HG02678 (cell line): ENCODE measurements around the gene DMTF1.
"Not testable (repeated sequence)": the region's sequence is repeated elsewhere in the genome, so short reads cannot be mapped to it uniquely, and the experiment has no call there.

ENCODE experiments used
- ATAC-seq: cut with Tn5 transposase; IDR thresholded peaks from one replicate; pipeline ENCODE4 v1.9.1; 2021; ENCODE audit warnings: mild to moderate bottlenecking, moderate library complexity; ENCODE audit not compliant: unreplicated experiment

The DMTF1 gene

DNA sequence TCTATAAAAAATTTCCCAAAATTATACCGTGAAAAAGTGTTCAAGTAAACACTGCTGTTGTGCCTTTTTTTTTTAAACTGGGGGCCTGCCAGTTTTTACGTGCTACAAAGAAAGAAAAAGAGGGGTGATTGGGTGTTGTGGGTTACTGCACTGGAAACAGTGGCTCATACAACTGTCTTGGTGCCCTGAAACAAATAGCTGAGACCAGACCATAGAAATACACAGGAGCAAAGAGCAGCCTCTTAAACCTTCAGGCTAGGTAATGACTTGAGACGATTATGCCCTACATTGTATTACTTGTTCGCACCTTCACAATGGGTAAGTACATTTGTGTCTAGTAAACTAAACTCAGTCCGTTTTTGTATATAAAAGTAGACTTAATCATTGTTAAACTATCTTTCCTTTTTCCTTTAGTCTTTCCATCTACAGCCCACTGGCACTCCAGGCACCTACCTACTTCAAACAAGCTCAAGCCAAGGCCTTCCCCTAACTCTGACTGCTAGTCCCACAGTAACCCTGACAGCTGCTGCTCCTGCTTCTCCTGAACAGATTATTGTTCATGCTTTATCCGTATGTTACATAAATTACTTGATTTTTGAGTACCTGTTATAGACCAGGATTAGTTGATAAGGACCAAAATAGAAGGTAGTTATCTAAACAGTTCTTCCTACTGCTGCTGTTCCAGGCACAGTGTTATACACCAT, 40.7 kb downstream of the DMTF1 start:
- no peak for ATAC-seq

DNA sequence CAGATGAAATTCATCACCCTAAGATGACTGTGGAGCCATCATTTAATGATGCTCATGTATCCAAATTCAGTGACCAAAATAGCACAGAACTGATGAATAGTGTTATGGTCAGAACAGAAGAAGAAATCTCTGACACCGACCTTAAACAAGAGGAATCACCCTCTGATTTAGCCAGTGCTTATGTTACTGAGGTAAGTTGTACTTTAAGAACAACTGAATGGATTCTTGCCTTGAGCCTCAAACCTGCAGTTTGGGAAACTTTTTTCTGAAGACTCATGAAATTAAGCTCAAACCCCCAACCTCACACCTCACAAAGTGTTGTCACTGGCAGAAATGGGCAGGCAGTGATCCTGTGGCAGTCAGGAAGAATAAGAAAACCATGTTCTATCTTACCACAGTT, 41.7 kb downstream of the DMTF1 start:
- no peak for ATAC-seq

DNA sequence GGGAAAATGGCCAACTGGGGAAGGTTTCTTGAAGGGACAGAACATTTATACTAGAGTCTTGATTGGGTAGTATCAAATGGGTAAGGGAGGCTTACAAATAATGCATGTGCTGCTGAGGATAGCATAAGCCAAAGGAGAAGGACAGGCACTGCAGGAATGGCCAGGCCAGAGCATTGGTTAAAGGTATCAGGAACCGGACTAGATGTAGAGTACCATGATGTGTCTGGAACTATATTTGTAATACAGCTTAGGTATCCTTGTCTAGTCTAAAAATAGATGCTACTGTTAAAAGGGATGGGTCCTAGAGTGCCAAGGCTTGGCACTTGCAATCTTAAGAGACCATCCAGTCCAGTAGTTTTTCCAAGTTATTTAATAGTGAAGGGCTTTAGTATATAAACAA, 47.0 kb downstream of the DMTF1 start:
- no peak for ATAC-seq

DNA sequence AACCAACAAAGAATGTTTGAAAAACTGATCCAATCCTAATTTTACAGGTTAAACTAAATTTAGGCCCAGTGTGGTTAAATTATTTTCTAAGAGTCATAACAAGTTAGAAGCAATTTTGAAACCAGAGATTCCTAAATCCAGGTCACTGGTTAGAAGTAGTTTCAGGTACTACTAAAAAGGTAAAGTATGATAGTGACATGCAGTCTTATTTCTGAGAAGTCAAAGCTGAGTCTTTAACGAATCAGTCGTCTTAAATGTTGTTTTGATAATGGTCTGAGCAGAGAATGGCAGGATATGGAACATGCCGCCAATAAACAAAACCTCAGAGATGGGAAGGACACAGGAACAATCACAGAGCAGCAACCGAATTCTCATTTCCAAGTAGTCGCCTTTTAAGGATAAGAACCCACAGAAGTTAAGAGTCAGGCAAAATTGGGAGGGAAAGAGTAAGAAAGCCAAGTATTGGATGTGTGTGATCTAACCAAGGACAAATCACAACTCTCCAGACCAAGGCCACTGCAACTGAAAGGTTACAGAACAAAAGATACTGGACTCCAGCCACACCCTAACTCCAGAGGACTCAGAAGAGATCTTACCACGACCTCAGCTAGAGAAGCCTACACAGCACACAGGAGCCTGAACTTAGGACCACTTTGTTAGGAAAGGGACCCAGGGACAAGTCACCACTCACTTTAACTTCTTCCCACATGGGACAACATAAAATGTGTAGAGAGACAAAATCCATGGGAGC, 47.6 kb downstream of the DMTF1 start:
- ATAC-seq: no peak

DNA sequence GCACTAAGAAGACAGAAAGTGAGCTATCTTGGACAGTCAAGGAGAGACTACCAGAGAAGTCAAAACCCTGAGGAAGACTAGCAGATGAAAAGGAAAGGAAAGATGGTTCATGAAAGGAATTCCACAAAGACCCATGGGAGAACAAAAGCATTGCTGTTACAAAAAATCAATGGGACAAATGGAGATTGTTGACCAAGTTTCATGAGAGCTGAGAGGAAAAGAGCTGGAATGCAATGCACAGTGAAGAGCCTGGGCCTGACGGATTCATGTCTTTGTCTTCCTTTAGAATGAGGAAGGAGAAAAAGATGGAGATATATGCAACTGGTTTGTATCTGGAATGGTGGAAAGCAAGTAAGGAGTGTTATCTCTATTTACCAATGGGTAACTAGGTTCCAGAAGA, 50.0 kb downstream of the DMTF1 start:
- ATAC-seq: no peak

DNA sequence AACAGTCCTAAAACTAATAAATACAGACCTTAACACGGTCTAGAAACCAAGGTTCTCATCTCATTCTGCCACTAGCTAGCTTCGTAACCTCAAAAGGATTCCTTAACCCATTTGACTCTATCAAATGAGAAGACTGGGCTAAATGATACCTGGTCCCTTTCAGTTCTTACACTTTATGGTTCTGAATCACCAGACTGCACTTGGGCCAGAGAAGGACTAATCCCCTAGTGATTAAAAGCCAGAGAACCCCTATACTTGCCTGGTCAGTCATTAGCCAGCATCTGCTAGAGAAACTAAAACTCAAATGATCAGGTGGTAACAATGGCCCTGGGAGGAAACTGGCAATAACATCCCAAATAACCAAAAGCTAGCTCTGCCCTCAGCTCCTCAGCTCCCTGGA, 50.5 kb downstream of the DMTF1 start:
- peak; percentile 38 for ATAC-seq

DNA sequence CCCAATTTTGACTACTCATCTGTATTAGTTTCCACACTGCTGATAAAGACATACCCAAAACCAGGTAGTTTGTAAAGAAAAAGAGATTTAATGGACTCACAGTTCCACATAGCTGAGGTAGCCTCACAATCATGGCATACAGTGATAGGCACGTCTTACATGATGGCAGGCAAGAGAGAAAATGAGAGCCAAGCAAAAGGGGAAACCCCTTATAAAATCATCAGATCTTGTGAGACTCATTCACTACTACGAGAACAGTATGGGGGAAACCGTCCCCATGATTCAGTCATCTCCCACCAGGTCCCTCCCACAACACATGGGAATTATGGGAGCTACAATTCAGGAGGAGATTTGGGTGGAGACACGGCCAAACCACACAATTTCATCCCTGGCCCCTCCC, 51.7 kb downstream of the DMTF1 start:
- ATAC-seq: not testable (repeated sequence)

DNA sequence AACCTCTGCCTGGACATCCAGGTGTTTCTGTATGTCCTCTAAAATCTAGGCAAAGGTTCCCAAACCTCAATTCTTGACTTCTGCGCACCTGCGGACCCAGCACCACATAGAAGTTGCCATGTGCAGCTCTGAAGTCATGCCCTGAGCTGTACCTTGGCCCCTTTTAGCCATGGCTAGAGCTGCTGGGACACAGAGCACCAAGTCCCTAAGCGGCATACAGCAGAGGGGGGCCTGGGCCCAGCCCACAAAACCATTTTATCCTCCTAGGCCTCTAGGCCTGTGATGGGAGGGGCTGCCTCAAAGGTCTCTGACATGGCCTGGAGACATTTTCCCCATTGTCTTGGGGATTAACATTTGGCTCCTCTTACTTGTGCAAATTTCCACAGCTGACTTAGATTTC, 52.7 kb downstream of the DMTF1 start:
- ATAC-seq: no peak

DNA sequence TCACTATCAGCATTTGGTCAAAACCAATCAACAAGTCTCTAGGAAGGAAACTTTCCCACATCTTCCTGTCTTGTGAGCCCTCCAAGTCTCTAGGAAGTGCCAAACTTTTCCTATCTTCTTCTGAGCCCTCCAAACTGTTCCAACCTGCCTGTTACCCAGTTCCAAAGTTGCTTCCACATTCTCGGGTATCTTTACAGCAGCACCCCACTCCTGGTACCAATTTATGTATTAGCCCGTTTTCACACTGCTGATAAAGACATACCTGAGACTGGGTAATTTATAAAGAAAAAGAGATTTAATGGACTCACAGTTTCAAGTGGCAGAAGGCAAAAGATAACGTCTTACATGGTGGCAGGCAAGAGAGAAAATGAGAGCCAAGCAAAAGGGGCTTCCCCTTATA, 53.4 kb downstream of the DMTF1 start:
- ATAC-seq: not testable (repeated sequence)

DNA sequence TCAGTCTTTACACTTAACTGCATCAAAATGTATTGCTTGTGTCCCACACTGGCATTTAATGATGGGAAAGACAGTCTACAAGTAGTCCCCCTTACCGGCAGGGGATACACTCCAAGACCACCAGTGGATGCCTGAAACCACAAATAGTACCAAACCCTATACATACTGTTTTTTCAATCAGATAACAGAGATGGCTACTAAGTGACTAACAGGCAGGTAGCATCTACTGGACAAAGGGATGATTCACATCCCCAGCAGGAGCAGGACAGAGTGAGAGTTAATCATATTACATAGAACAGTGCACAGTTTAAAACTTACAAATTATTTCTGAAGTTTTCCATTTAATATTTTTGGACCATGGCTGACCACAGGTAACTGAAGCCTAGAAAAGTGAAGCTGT, 54.1 kb downstream of the DMTF1 start:
- ATAC-seq: no peak

DNA sequence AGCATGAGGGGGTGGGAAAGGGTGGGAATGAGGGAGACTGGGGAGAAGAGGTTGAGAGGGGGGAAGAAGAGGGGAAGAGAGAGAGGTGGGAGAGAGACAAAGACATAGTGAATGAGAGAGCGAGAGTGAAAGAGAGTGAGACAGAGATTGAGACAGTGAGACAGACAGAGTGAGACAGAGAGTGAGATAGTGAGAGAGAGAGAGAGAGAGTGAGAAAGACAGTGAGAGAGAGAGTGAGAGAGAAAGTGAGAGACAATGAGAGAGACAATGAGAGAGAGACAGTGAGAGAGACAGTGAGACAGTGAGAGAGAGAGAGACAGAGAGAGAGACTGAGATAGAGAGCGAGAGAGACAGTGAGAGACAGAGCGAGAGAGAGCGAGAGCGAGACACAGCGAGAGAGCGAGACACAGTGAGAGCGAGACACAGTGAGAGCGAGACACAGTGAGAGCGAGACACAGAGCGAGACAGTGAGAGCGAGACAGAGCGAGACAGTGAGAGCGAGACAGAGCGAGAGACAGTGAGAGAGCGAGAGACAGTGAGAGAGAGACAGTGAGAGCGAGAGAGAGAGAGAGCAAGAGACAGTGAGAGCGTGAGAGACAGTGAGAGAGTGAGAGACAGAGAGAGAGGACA, 57.2 kb downstream of the DMTF1 start:
- ATAC-seq: no peak

DNA sequence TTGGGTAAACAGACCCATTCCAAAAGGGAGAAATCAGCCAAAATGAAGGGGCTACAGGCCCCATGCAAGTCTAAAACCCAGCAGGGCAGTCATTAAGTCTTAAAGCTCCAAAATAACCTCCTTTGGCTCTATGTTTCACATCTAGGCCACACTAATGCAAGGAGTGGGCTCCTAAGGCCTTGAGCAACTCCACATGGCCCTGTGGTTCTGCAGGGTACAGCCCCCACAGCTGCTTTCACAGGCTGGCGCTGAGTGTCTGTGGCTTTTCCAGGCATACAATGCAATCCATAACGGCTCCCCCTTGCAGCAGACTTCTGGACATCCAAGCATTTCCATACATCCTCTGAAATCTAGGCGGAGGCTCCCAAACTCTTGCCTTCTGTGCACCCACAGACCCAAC, 58.3 kb downstream of the DMTF1 start:
- no peak for ATAC-seq

DNA sequence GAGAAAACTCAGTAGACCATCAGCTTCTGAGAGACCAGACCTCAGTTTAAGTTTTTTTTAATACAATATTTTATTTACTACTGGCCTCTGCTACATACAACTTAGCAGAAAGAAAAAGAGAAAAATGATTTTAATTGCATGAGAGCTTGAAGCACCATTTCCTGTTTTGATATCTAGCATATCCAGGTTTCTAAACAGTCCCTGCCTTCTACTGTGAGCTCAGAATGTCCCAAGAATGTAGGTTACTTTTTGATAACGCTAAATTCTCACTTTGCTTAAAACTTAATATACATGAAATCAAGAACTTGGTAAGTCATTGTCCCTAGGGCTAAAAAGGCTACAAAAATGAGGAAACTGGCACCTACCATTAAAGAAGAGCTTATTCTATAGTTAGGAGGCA, 60.2 kb downstream of the DMTF1 start:
- ATAC-seq: no peak

DNA sequence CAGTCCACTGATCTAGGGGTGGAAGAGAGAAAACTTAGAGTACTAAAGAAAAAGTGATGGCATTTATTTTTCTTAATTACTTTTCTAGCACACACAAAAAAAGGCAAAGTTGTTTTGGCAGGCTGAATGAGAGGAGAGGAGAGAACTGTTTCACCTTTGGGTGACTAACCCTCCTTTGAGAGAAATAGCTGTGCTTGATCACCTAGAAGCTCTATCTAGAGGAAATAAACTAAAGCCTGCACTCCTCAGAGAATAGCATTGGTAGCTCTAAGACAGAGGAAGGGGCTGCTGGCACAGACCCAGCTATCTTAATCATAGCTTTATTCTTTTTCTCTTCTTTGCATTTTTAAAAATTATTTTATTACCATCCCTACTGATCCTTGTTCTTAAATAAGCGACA, 61.0 kb downstream of the DMTF1 start:
- ATAC-seq: no peak

DNA sequence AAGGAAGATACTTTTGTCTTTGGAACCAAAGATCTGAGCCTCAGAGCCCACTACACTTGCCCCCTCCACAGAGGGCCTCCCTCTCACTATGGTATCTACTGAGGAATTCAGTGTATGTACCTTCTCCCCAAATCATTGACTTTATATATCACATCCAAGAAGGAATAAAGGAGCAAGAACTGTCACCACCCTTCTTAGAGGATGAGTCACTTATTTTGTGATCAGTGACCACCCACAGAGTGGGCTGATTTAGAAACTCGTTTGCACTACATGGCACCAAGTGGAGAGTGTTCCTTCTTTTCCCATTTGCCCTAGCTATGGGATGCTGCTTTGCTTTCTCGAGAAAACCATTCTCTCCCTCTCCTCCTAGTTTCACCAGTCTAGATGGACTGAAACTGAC, 61.6 kb downstream of the DMTF1 start:
- ATAC-seq: no peak

DNA sequence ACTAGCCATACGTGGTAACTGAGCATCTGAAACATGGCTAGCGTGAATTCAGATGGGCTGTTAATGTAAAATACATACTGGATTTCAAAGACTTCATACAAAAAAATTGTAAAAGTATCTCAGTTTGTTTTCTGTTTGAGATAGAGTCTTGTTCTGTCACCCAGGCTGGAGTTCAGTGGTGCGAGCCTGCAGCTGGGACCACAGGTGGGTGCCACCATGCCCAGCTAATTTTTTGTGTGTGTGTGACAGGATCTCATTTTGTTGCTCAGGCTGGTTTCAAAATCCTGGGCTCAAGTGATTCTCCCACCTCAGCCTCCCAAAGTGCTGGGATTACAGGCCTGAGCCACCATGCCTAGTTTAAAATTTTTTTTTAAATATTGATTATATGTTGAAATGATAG, 62.8 kb downstream of the DMTF1 start:
- no peak for ATAC-seq

DNA sequence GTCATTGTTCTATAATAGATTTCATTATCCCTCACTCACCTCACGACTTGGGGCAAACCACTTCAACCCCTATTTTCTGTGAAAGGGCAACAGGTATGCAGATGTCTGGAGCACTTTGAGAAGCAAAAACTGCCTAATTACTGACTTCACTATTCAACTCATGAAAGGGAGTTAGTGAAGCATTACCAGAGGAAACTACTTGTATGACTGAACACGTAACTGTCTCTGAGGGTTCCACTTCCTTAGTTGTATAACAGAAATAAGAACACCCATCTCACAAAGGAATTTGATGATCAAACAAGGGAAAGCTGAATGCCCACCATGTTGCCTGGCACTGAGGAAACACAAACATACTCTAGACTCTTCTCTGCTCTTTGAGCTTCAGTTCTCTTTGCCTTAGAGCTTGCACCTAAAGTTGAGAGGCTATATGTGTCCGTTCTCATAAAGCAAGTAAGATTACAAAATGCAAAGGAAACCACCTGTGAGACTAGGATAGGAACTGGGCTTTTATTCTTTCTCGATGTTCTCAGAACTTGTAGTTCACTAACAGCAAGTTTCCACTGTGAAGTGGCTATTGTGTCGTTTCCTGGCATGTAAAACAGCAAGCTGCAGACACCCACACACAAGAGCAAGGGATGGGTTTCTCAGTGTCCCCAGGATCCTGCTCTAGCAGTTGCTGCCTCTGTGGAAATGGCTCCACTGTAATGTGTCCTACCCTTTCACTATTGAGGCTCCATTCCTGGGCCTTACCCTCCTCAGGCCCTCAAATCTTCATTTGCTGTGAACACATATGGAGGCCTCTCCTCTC, 64.7 kb downstream of the DMTF1 start:
- peak; percentile 56 for ATAC-seq

DNA sequence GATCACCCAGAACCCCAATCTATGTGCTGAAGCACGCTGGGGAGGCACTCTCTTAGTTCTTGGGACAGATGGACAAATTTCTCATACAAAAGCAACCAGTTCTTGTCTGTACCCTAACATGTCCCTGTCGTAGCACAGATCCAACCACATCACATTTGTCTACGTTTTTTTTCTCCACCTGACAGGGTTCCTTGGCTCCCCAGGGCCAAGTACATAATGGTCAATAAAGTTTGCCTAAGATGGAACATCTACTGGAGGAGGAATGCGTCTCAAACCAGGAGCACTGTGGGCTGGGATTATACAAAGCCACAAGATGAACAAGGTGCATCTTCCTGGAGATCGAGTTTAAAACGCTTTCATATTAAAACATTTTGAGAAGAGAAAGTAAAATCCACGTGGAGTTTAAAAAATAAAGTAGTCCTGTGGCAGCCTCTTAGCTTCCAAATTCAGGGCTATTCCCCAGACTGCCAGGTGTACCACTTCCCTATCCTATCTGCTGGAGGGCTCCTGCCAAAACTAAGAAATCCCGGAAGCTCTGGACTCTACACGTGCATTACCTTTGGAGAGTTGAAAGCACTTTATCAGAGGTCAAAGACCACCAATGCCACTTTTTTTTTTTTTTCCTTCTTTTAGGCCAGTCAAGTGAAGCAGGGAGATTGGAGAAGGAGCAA, 65.9 kb downstream of the DMTF1 start:
- no peak for ATAC-seq

DNA sequence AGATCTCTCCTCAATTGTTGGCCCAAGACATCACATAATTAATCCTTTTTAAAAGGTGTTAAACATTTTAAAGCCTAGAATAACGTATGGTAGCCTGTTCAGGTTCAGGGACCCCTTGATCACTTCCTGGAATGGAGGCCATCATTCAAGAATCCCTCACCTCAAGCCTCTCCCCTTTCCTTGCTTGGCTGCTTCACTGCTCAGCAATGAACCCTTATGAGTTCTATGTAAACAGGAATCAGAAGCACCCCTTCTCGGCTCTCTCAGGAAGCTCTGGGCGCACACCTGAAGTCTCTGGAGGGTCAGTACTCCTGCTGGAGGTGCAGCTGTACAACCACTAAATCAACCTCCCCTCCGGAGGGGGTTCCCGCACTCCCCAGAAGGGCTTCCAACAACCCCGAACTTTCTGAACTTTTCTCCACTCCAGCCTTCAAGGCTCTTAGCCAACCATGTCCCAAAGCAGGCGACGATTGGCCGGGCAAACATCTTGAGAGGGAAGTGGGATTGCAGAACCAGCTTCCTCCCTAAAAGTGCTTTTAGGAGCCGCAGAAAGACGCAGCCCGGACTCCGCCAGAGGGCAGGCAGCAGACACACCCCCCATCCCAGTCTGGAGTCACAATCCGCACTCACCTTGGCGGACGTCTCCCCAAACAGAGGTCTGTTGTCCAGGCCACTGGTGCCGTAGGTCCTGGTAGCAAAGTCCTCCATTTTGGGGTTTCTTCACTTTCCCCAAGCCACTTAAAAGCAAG, 66.7 kb downstream of the DMTF1 start:
- ATAC-seq: peak; percentile 5

DNA sequence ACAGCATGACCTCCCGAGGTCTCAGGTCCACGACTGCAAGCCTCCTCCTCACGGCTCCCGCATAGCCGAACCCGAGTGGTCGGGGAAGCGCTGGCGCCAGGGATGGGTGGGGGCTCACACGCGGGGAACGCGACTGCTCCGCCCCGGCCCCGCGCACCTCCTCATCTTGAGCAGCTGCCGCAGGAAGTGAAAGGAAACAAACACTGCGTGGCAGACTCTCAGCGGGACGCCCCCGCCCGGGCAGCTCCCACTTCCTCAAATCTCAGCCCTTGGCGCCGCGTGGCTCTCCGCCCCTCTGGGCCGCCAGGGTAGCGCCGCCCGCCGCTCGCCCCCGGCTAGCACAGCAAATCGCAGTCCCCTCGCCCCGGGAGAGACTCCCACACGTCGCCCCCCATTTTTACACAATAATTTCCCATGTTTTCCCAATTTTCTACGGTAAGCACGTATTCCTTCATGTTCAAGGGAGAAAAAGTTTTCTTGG, 67.3 kb downstream of the DMTF1 start, which contains the start of gene TMEM243:
TSS of gene TMEM243 (minus strand) at position 188 of the 481 bp plus-strand sequence. CDS start 229 bp downstream, outside the sequence.
- peak; percentile 50 for ATAC-seq
